GM21737 (cell line): ENCODE results near the gene RSPO4.
"Not testable (repeated sequence)": the region's sequence is repeated elsewhere in the genome, so short reads cannot be mapped to it uniquely, and the experiment has no call there.

Experiments
- ATAC-seq: cut with Tn5 transposase; IDR thresholded peaks from one replicate; pipeline ENCODE4 v1.9.1; 2021; ENCODE audit warnings: mild to moderate bottlenecking, moderate library complexity; ENCODE audit not compliant: unreplicated experiment

Gene RSPO4

GRCh38 chr20:1005452-1006027 lies 3.4 kb upstream of the RSPO4 start:
- ATAC-seq = no peak

GRCh38 chr20:1003920-1004697 lies 2.0 kb upstream of the RSPO4 start:
- ATAC-seq = no peak

DNA sequence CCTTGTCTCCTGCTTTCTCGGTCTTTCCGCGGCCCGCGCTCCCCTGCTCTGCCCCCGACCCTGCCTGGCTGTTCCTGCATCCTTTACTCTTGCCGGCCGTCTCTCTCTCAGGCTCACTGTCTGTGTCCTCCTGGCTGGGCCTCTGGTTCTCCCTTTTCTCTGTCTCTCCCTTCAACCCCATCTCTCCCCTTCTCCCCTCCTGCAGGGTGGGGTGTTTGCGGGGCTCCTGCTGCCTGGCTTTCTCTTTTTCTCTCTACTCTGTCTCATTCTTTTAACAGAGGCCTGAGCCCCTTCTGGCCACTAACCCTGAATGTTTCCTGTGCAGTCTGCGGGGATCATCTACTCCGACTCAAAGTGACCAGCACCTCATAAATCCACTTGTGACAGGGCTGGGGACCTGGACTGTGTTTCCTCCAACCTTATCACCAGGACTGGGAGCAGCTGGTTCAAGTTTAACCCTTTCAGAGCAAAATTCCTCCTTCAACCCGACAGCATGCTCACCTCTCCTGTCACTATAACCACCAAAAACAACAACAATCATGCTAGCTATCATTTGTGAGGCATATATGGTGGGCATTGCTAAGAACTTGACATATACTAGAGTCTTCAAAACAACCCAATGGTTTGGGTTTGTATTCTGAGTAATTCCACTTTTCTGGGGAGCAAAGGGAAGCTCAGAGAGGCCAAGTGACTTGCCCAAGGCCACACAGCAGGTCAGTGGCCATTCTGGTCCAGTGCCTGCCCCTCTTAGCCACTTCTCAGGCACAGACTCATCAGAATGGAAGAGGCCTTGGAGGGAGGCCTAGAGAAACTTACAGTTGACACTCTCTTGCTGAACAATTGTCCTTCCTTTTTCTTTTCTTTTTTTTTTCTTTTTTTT lies 811 bp upstream of the RSPO4 start:
- no peak for ATAC-seq

DNA sequence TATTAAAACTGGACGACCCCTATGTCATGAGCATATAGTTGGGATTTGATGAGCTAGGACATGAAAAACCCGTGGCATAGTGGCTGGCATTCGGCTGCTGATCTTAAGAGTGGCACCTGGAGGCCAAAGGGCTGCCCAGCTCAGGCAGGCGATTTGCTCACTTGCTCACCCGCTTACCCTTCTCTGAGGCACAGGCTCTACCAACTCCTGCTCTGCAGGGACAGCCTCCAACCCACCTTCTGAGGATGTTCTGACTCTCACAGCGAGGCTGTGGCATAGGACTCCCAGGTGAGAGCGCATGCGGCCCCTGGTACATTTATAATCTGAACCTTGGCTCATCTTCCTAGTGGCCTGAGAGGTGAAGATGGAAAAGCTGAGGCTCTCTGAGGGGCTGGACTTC lies 995 bp downstream of the RSPO4 start:
- no peak for ATAC-seq

- ATAC-seq = no peak
These were observed 3.8 kb downstream of the RSPO4 start for GRCh38 chr20:998231-998830.

- ATAC-seq = no peak
These were observed 4.6 kb downstream of the RSPO4 start for GRCh38 chr20:997486-997885.

DNA sequence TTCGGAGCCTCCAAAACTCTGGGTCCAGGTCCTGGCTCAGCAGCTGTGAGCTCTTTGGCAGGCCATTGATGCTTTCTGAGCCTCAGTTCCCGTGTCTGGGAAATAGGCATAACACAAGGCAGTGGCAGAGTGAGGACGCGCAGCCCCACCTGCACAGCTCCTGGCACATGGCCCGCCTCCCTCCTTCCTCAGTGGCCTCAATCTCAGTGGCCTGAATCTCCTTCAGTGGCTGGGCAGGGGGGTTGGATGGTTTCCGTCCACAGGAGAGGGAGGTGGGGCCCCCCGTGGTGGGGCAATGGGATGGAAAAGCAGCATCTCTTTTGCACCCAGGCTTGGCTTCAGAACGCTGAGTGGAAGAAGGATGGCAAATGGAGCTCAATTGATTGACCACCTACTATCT lies 5.1 kb downstream of the RSPO4 start:
- ATAC-seq = no peak

DNA sequence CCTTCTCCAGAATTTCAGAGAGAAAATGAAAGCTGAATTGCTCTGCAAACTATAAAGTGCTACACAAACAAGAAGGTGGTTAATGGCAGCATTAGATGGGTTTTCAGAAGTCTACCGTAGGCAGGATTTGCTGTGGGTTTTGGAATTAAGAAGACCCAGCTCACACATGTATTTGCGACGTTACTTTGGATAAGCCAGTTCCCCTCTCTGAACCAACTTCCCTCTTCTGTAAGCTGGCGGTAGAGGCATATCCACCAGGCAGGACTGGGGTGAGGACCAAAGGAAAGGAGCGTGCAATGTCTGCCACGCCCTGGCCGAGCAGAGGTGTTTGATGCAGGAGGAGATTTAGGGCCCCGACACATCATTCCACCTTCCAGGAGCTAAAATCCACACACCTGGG lies 6.9 kb downstream of the RSPO4 start:
- ATAC-seq = no peak

DNA sequence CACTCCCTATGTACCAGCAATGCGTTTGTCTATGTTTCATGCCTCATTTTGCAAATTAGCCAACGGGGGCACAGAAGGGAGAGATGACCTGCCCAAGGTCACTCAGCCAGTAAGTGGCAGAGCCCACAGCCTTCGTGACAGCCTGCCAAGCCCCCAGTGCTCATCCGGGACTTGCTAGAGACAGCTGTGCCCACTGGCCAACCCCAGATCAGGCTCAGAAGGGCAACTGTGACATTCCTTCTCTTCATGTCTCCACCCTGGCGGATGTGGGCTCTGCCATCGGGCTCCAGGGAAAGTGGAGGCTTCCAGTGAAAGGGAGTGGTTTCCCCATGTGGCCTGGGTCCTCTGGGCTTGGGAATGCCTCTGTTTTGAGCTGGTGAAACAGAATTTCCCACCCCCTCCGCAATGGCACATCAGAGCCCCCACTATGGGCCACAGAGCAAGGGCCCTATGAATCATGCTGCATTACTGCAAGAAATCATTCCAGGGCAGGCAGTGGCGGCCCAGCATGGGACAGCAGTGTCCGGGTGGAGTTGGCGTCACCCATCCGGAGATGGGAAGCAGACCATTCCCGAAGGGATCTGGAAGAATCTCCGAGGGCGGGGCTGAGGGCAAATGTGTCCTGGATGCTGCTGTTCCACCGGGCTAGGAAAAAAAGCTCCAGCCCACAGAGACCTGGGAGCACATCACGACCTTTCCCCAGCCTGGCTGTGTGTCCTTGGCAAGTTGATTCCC lies 9.1 kb downstream of the RSPO4 start:
- ATAC-seq = no peak

- no peak for ATAC-seq
These were observed 10.3 kb downstream of the RSPO4 start for GRCh38 chr20:991850-992249.

GRCh38 chr20:990293-990959 lies 11.7 kb downstream of the RSPO4 start:
- no peak for ATAC-seq

DNA sequence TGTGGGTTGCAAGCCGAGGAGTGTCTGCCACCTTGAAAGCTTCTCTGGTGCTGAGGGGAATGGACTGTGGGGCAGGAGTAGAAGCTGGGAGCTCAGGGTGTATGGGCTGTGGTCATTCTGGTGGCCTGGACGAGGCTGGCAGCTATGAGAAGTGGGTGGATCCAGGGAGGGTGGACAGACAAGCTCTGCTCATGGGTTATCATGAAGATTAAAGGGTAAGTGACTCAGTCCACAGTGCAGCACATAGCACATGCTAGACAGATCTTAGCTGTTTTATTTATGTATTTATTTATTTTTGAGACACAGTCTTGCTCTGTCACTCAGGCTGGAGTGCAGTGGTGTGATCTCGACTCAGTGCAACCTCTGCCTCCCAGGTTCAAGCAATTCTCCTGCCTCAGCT lies 13.8 kb downstream of the RSPO4 start:
- ATAC-seq = no peak

GRCh38 chr20:987677-988076 lies 14.4 kb downstream of the RSPO4 start:
- ATAC-seq = no peak

GRCh38 chr20:986733-987355 lies 15.3 kb downstream of the RSPO4 start:
- ATAC-seq = no peak

- ATAC-seq = not testable (repeated sequence)
These were observed 17.1 kb downstream of the RSPO4 start for GRCh38 chr20:984994-985393.

DNA sequence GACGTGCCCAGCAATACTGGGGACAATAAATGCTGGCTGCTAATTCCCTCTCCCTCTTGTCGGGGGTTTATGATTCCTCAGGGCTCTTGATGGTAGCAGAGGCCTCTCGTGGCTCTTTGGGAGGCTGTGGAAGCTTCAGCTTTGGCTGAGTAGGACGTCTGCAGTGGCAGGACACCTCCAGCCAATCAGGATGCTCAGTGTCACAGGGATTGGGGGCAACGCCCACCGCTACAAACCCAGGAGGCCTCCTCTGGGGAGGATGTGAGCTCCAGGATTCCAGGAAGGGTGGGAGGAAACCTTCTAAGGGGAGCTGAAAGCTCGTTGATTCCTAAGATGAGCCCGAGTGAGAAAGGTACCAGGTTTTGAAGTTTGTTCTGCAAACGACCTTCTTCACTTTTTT lies 19.4 kb downstream of the RSPO4 start:
- no peak for ATAC-seq

- ATAC-seq = no peak
These were observed 25.1 kb downstream of the RSPO4 start for GRCh38 chr20:977021-977420.

DNA sequence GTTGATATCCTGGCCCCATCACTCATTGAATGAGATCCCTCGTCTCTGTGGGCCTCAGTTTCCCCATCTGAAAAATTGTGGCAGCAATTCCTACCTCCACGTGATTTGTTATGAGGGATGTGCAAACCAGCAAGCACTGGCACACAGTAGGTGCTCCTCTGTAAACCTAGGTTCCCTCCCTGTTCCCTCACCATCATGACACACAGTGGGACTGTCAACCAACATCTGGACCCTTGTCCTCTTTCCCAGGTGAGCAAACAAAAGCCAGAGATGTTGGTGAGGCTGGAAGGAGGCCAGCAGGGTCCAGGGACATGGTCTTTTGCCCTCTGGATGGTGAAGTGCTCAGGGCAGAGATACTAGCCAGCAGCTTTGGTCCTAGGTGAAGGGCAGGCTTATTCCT lies 26.1 kb downstream of the RSPO4 start:
- no peak for ATAC-seq

DNA sequence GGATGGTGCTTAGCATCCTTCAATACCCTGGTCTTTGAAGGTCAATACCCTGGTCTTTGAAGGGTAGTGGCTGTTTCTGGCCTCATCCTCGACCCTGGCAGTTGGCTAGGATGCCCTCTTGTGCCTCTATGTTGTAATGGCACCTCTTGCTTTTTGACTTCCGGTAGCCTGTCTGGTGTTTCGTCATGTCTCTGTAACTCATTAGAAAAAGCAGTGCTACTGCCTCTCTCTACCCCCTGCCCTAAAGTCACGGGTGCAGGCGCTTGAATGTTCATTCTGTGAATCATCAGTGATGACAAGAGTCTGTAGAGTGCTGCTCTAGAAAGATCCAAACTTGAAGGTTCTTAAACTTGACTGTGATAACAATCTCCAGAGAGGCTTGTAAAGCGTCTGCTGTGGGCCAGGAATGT lies 28.3 kb downstream of the RSPO4 start:
- no peak for ATAC-seq

GRCh38 chr20:972256-972655 lies 29.9 kb downstream of the RSPO4 start:
- no peak for ATAC-seq
